H1 (cell line): Measurements from ENCODE around the gene FXYD7. TPM values are rescaled to one million over a fixed set of nuclear protein-coding genes. Genes with fewer than 3 reads are reported as not detected.

Experiments
- CTCF ChIA-PET: fragments of 300-600 bp; sonication (Branson Sonifier 250); formaldehyde crosslinking; loops from one replicate; lab custom pipeline; 2021; ENCODE audit not compliant: partially characterized antibody; lab: Charles Lee
- POLR2A ChIA-PET: fragments of 300-600 bp; sonication (Branson Sonifier 250); formaldehyde crosslinking; loops from one replicate; lab custom pipeline; 2021; ENCODE audit warnings: inconsistent platforms; ENCODE audit not compliant: partially characterized antibody; lab: Charles Lee
- DNase-seq, 2 experiments: peaks; one replicate each; pipeline versions ENCODE4 v3.0.0 to v3.0.0-alpha.2; 2010 to 2022; ENCODE audit warnings: low spot score in 2 of 2, low read depth in 1 of 2, mixed read lengths in 1 of 2
- FAIRE-seq: peaks from 2 replicates; lab custom pipeline; 2011; peaks lifted over from hg19 to GRCh38; lab: Jason Lieb, UNC
- H2AFZ ChIP-seq: 2 replicates; pipeline ENCODE4 v1.8.1; 2012; ENCODE audit warnings: low read length, inconsistent platforms
- H2AK5ac ChIP-seq: 2 replicates; pipeline ENCODE4 v1.6.1; 2013; ENCODE audit warnings: low read depth, low read length
- H2BK120ac ChIP-seq: replicated peaks from 2 replicates; pipeline ENCODE3; 2013; ENCODE audit warnings: low read depth, low read length, inconsistent platforms
- H2BK12ac ChIP-seq: 2 replicates; pipeline ENCODE4 v1.6.1; 2013; ENCODE audit warnings: low read depth, low read length
- H2BK15ac ChIP-seq: 2 replicates; pipeline ENCODE4 v1.6.1; 2013; ENCODE audit warnings: low read length
- H2BK20ac ChIP-seq: 2 replicates; pipeline ENCODE4 v1.6.1; 2013; ENCODE audit warnings: low read length
- H2BK5ac ChIP-seq: 2 replicates; pipeline ENCODE4 v1.6.1; 2013; ENCODE audit warnings: low read depth, low read length
- H3K14ac ChIP-seq: 2 replicates; pipeline ENCODE4 v1.6.1; 2013; ENCODE audit warnings: inconsistent platforms; ENCODE audit not compliant: insufficient read length
- H3K18ac ChIP-seq: 2 replicates; pipeline ENCODE4 v1.6.1; 2013; ENCODE audit warnings: low read length; ENCODE audit errors: extremely low read depth
- H3K23ac ChIP-seq: 2 replicates; pipeline ENCODE4 v1.6.1; 2013; ENCODE audit warnings: inconsistent platforms; ENCODE audit not compliant: insufficient read length
- H3K23me2 ChIP-seq: 2 replicates; pipeline ENCODE4 v1.6.1; 2013; ENCODE audit warnings: low read depth, low read length
- H3K27ac ChIP-seq: 2 replicates; pipeline ENCODE4 v1.6.1; 2011; ENCODE audit warnings: low read depth, low read length, inconsistent platforms
- H3K27me3 ChIP-seq, 4 experiments: replicated peaks in 1 of 4; 1 replicate in 1 of 4; 2 replicates in 3 of 4; pipeline versions ENCODE4 v1.6.1 to v1.8.1; 2011 to 2013; ENCODE audit warnings: low read length in 3 of 4, mild to moderate bottlenecking in 3 of 4, inconsistent platforms in 2 of 4, mixed read lengths in 2 of 4, moderate library complexity in 1 of 4; ENCODE audit not compliant: control insufficient read depth in 3 of 4, insufficient read depth in 3 of 4; ENCODE audit errors: extremely low read depth in 1 of 4
- H3K36me3 ChIP-seq, 4 experiments: 2 replicates each; pipeline versions ENCODE4 v1.6.1 to v1.8.1; 2011 to 2013; ENCODE audit warnings: mild to moderate bottlenecking in 4 of 4, low read length in 3 of 4, moderate library complexity in 2 of 4, control low read depth in 1 of 4, inconsistent platforms in 1 of 4; ENCODE audit not compliant: insufficient read depth in 4 of 4, control insufficient read depth in 2 of 4
- H3K4ac ChIP-seq: replicated peaks from 2 replicates; pipeline ENCODE3; 2013; ENCODE audit warnings: low read length, low read depth, mixed read lengths, inconsistent platforms; ENCODE audit not compliant: insufficient read length
- H3K4me1 ChIP-seq, 4 experiments: replicated peaks in 1 of 4; 1 replicate in 1 of 4; 2 replicates in 3 of 4; pipeline versions ENCODE4 v1.6.1 to v1.8.1; 2011 to 2013; ENCODE audit warnings: low read length in 3 of 4, inconsistent platforms in 2 of 4, mixed read lengths in 1 of 4; ENCODE audit not compliant: insufficient read depth in 4 of 4, control insufficient read depth in 3 of 4
- H3K4me2 ChIP-seq, 2 experiments: 2 replicates each; pipeline versions ENCODE4 v1.6.1 to v1.8.1; 2011 to 2013; ENCODE audit warnings: low read depth in 2 of 2, low read length in 2 of 2, control low read depth in 1 of 2, inconsistent platforms in 1 of 2, mild to moderate bottlenecking in 1 of 2; ENCODE audit not compliant: insufficient read depth in 1 of 2
- H3K4me3 ChIP-seq, 4 experiments: fragments of 200-600, 300-600 bp in 1 of 4; sonication (generic), shearing (Covaris generic), sonication (Bioruptor Twin) in 1 of 4; 2 replicates each; pipeline versions ENCODE4 v1.5.1 to v1.8.1; 2011 to 2016; ENCODE audit warnings: low read length in 4 of 4, low read depth in 3 of 4, control low read depth in 2 of 4, inconsistent platforms in 2 of 4, mild to moderate bottlenecking in 2 of 4, mixed read lengths in 1 of 4, moderate library complexity in 1 of 4; ENCODE audit not compliant: insufficient read depth in 2 of 4; ENCODE audit errors: extremely low read depth in 1 of 4
- H3K56ac ChIP-seq: replicated peaks from 2 replicates; pipeline ENCODE3; 2013; ENCODE audit warnings: low read depth, mild to moderate bottlenecking, mixed read lengths, low read length, inconsistent platforms; ENCODE audit not compliant: insufficient read length
- H3K79me1 ChIP-seq: 2 replicates; pipeline ENCODE4 v1.6.1; 2013; ENCODE audit warnings: low read depth, low read length, control low read depth
- H3K79me2 ChIP-seq, 2 experiments: 2 replicates each; pipeline versions ENCODE4 v1.6.1 to v1.8.1; 2012 to 2013; ENCODE audit warnings: low read length in 2 of 2, mild to moderate bottlenecking in 2 of 2, inconsistent platforms in 1 of 2; ENCODE audit not compliant: insufficient read depth in 2 of 2, control insufficient read depth in 1 of 2
- H3K9ac ChIP-seq, 4 experiments: replicated peaks in 1 of 4; 1 replicate in 1 of 4; 2 replicates in 3 of 4; pipeline versions ENCODE4 v1.6.1 to v1.8.1; 2011 to 2013; ENCODE audit warnings: low read depth in 3 of 4, low read length in 3 of 4, control low read depth in 2 of 4, mild to moderate bottlenecking in 2 of 4, moderate library complexity in 2 of 4, inconsistent platforms in 1 of 4; ENCODE audit errors: extremely low read depth in 1 of 4
- H3K9me3 ChIP-seq, 2 experiments: 2 replicates each; pipeline versions ENCODE4 v1.6.1 to v1.8.1; 2012 to 2013; ENCODE audit warnings: mild to moderate bottlenecking in 2 of 2, moderate library complexity in 2 of 2, control low read depth in 1 of 2, inconsistent platforms in 1 of 2, low read depth in 1 of 2, low read length in 1 of 2, mixed read lengths in 1 of 2; ENCODE audit not compliant: insufficient read depth in 2 of 2
- H4K20me1 ChIP-seq, 2 experiments: replicated peaks in 1 of 2; 2 replicates each; pipeline versions ENCODE3 to v1.8.1; 2011 to 2013; ENCODE audit warnings: inconsistent platforms in 2 of 2, low read length in 2 of 2, mild to moderate bottlenecking in 1 of 2; ENCODE audit not compliant: insufficient read depth in 2 of 2, control insufficient read depth in 1 of 2
- H4K5ac ChIP-seq: 2 replicates; pipeline ENCODE4 v1.6.1; 2013; ENCODE audit warnings: low read length, low read depth, mixed read lengths, inconsistent platforms; ENCODE audit not compliant: insufficient read length
- H4K8ac ChIP-seq: 2 replicates; pipeline ENCODE4 v1.8.0; 2013; ENCODE audit warnings: mild to moderate bottlenecking, moderate library complexity, low read length, inconsistent platforms; ENCODE audit not compliant: insufficient read depth; ENCODE audit errors: extremely low read depth
- H4K91ac ChIP-seq: replicated peaks from 2 replicates; pipeline ENCODE3; 2013; ENCODE audit warnings: low read length, mixed read lengths, inconsistent platforms; ENCODE audit not compliant: insufficient read length
- FOSL1 ChIP-seq: IDR thresholded peaks from 2 replicates; pipeline ENCODE4 v1.6.1; 2011; ENCODE audit warnings: mild to moderate bottlenecking, low read depth, low read length, moderate library complexity; ENCODE audit not compliant: insufficient read depth
- SIN3A ChIP-seq, 2 experiments: IDR thresholded peaks in 1 of 2; conservative IDR thresholded peaks in 1 of 2; 2 replicates each; pipeline ENCODE4 v1.6.1; 2011 to 2012; ENCODE audit warnings: low read length in 2 of 2, improper control_type of control experiment in 1 of 2, low read depth in 1 of 2, mild to moderate bottlenecking in 1 of 2
- SP4 ChIP-seq: IDR thresholded peaks from 2 replicates; pipeline ENCODE4 v1.6.1; 2012; ENCODE audit warnings: low read length, inconsistent platforms
- YY1 ChIP-seq: IDR thresholded peaks from 2 replicates; pipeline ENCODE4 v1.6.1; 2011; ENCODE audit warnings: low read depth, mild to moderate bottlenecking, low read length
- WGBS, 2 experiments: shearing (Covaris generic) in 1 of 2; methylation state at CpG; one replicate each; pipeline versions ENCODE4 v1.1.6 to v1.1.7; 2013 to 2015; ENCODE audit warnings: low lambda C conversion rate in 2 of 2, mixed read lengths in 2 of 2, inconsistent platforms in 1 of 2, low coverage in 1 of 2, missing lambda C conversion rate in 1 of 2; ENCODE audit not compliant: insufficient replicate concordance in 2 of 2, insufficient coverage in 1 of 2, insufficient read length in 1 of 2; ENCODE audit errors: extremely low coverage in 1 of 2, missing lambda C conversion rate in 1 of 2; 5-methylcytosine and 5-hydroxymethylcytosine counted together
- polyA plus RNA-seq, 7 experiments: library from polyadenylated mRNA; depleted of rRNA in 3 of 7; stranded (reverse) in 5 of 7; unstranded in 2 of 7; fragments of >200 nt in 5 of 7; fragments of 200-250 nt in 2 of 7; gene quantifications; 1 replicate in 5 of 7; 2 replicates in 1 of 7; 4 replicates in 1 of 7; pipeline versions ENCODE4 v1.2.1 to v1.2.3, GENCODE V29; 2011 to 2013; ENCODE audit warnings: missing spikeins in 2 of 7, mixed read lengths in 2 of 7
- total RNA-seq: library from RNA; stranded (reverse); fragmentation: NEBNext Ultra II Directional; extraction: Animal tissue kit (Norgen Biotek cat#: 25700); gene quantifications from 2 replicates; pipeline ENCODE4 v1.2.1, GENCODE V29; 2021

The FXYD7 gene
- total and polyA plus RNA-seq, 2 of the 8 experiments (the other 6 are each of a cell fraction or from before 2014, with no cell fraction given): 12.1 to 14.3 TPM

GRCh38 chr19:35140207-35140961 is 2.7 kb upstream of the FXYD7 start:
- no peak overlapping the region for H4K91ac ChIP-seq
- no peaks in the 10 kb centered on the region for H3K79me2 ChIP-seq
- no peak overlapping the region for H3K27ac ChIP-seq
- H3K23me2 ChIP-seq: peaks cover 20% of the 10 kb centered on the region; the same call in 1 of the 2 replicates
- FAIRE-seq (no peak), DNase-seq (no peak)
- H3K4me1 ChIP-seq: peaks cover 8 to 32% (median 25%) of the 10 kb centered on the region in 4 experiments
- no peak overlapping the region; the same call in 1 of the 2 replicates for H2BK5ac ChIP-seq
- peak overlapping the region in 2 of 4 experiments; percentile 16 to 38; a peak in 2 of 8 replicates for H3K4me3 ChIP-seq
- no peak overlapping the region for H2BK20ac ChIP-seq
- no peak overlapping the region for H3K14ac ChIP-seq
- no peak overlapping the region for H3K9ac ChIP-seq
- no peak overlapping the region for H4K5ac ChIP-seq
- H3K79me1 ChIP-seq: no peaks in the 10 kb centered on the region
- no peak overlapping the region for H3K4ac ChIP-seq
- peak overlapping the region; percentile 65; the same call in 1 of the 2 replicates for H2AK5ac ChIP-seq
- no peak overlapping the region for H4K8ac ChIP-seq
- H3K4me2 ChIP-seq: peak overlapping the region; percentile 66 to 78
- peak overlapping the region; percentile 60; the same call in 1 of the 2 replicates for H2BK12ac ChIP-seq
- H3K23ac ChIP-seq: no peak overlapping the region
- POLR2A ChIA-PET: interaction anchor here (0.8 to 1.1 kb wide), 3 partner anchors 17 to 84 kb away, joined by 3 to 4 read pairs (median 4); no protein-coding TSS in a partner anchor
- TF ChIP-seq FOSL1 (no peak), SIN3A (conservative IDR thresholded peaks at IDR 0.05 in 1 of 2, IDR thresholded peaks at IDR 0.05 in 1 of 2; ENCODE audit: low read depth in 1 of 2, low read length in 2 of 2) (no peak), YY1 (no peak), SP4 (no peak)
- H2BK120ac ChIP-seq: no peak overlapping the region
- CTCF ChIA-PET: interaction anchor here (0.6 to 10.2 kb wide), 11 partner anchors 17 to 212 kb away, joined by 3 to 154 read pairs (median 5); partner anchors contain the start of gene FXYD3
- H2AFZ ChIP-seq: no peak overlapping the region
- H4K20me1 ChIP-seq: peaks cover 0 to 3% of the 10 kb centered on the region in 2 experiments
- H2BK15ac ChIP-seq: peak overlapping the region; percentile 88; the same call in 1 of the 2 replicates
- H3K9me3 ChIP-seq: no peaks in the 10 kb centered on the region
- no peak overlapping the region; the same call in 1 of the 2 replicates for H3K18ac ChIP-seq
- no peaks in the 10 kb centered on the region for H3K36me3 ChIP-seq
- H3K27me3 ChIP-seq: peaks cover 0 to 18% (median 8%) of the 10 kb centered on the region in 4 experiments; a peak in 5 of 7 replicates
- no peak overlapping the region for H3K56ac ChIP-seq
- 88% methylated on average over 9 of the region's 12 CpGs; no CpG with 5 or more reads in 1 of the 2 experiments for WGBS, 2 experiments
